Thyroid gland (tissue), 4 donors: ENCODE data around the gene LOC101059915.

Experiments used
- DNase-seq, 2 donors: peaks; one replicate each; pipeline ENCODE4 v3.0.0-alpha.2; 2019
- H3K27ac ChIP-seq, 3 donors: fragments of 200-600 bp; sonication (generic); 1 replicate in 2 of 3; 2 replicates in 1 of 3; pipeline ENCODE4 v1.5.1; 2016 to 2019; ENCODE audit warnings: mild to moderate bottlenecking in 1 of 3, moderate library complexity in 1 of 3
- H3K27me3 ChIP-seq: fragments of 200-600 bp; sonication (generic); one replicate; pipeline ENCODE4 v1.5.1; 2019
- H3K36me3 ChIP-seq, 2 donors: fragments of 200-600 bp; sonication (generic); one replicate each; pipeline ENCODE4 v1.5.1; 2016 to 2019
- H3K4me1 ChIP-seq, 2 donors: fragments of 200-600 bp; sonication (generic); one replicate each; pipeline ENCODE4 v1.5.1; 2017 to 2019
- H3K4me3 ChIP-seq, 3 donors: fragments of 200-600 bp; sonication (generic); replicated peaks in 1 of 3; 1 replicate in 2 of 3; 2 replicates in 1 of 3; pipeline ENCODE4 v1.5.1; 2016; ENCODE audit warnings: mild to moderate bottlenecking in 1 of 3
- H3K9me3 ChIP-seq: fragments of 200-600 bp; sonication (generic); one replicate; pipeline ENCODE4 v1.5.1; 2017
- POLR2A ChIP-seq, 2 donors: fragments of 450-650 bp; IDR thresholded peaks; one replicate each; pipeline ENCODE4 v1.6.1; 2017; ENCODE audit warnings: antibody characterized with exemption in 2 of 2, mild to moderate bottlenecking in 2 of 2, moderate library complexity in 1 of 2
- WGBS, 2 donors: methylation state at CpG; one replicate each; pipeline ENCODE4 v1.1.5; 2017; 5-methylcytosine and 5-hydroxymethylcytosine counted together
- intact Hi-C: fragments of 100-400 bp; cut with DNase I; formaldehyde crosslinking; loops from one replicate; pipeline ENCODE4 v1.15.1; 2023
- TF ChIP-seq, protein P1 (sequence below), 6 experiments: fragments of 200-600 bp in 3 of 6; fragments of 450-650 bp in 3 of 6; sonication (generic) in 3 of 6; IDR thresholded peaks; one replicate each; pipeline ENCODE4 v1.5.1; 2016 to 2019; ENCODE audit warnings: antibody characterized with exemption in 6 of 6, mild to moderate bottlenecking in 2 of 6, inconsistent platforms in 1 of 6, moderate library complexity in 1 of 6

The LOC101059915 gene

DNA sequence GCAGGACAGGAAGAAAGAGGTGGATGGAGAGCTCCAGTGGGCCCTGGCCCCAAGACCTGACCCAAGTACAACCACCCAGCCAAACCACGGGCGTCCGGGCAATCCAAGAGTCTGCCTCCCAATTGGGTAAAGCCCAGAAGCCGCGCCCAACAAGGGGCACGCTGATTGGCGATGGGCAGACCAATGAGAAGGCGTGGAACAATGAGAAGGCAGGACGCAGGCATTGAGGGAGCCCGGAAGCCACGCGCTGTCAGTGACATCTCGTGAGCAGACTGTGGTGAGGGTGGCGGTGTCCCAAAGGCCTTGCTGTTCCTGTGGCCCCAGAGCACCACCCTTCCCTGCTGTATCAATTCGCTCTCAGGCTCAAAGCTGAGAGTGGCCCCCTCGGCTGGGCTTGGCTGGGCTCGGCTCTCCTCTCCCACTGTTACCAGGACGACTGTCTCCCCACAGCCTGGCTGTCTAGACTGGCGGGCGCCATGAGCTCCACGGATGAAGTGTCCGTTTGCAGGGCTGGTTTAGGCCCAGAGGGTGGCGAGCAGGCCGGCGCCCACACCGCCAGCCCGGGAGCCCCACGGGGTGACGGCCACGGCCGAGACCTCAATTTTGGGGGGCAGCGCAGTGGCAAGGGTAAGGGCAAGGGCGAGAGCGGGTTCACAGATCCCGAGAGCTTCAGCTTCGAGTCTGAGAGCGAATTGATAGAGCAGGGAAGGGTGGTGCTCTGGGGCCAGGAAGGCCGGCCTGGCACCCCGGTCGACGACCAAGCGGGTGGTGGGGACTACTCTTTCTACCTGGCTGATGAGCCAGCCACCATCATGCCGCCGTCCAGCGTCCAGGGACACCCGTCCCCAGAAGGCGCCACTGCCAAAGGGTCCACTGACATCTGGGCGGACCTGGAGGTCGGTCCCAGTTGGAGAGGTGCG is at the start of gene LOC101059915:
Gene LOC101059915 (plus strand): TSS at position 219 of the 920 bp plus-strand sequence.
- WGBS, 2 donors, result 96 to 98% methylated on average over 13 to 26 of the region's 50 CpGs
- no peaks in the 10 kb centered on the region for H3K27me3 ChIP-seq
- TF ChIP-seq, protein P1, sequence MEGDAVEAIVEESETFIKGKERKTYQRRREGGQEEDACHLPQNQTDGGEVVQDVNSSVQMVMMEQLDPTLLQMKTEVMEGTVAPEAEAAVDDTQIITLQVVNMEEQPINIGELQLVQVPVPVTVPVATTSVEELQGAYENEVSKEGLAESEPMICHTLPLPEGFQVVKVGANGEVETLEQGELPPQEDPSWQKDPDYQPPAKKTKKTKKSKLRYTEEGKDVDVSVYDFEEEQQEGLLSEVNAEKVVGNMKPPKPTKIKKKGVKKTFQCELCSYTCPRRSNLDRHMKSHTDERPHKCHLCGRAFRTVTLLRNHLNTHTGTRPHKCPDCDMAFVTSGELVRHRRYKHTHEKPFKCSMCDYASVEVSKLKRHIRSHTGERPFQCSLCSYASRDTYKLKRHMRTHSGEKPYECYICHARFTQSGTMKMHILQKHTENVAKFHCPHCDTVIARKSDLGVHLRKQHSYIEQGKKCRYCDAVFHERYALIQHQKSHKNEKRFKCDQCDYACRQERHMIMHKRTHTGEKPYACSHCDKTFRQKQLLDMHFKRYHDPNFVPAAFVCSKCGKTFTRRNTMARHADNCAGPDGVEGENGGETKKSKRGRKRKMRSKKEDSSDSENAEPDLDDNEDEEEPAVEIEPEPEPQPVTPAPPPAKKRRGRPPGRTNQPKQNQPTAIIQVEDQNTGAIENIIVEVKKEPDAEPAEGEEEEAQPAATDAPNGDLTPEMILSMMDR (IDR thresholded peaks at IDR 0.05), result no peak
- no peak for TF ChIP-seq POLR2A (IDR thresholded peaks at IDR 0.05)

DNA sequence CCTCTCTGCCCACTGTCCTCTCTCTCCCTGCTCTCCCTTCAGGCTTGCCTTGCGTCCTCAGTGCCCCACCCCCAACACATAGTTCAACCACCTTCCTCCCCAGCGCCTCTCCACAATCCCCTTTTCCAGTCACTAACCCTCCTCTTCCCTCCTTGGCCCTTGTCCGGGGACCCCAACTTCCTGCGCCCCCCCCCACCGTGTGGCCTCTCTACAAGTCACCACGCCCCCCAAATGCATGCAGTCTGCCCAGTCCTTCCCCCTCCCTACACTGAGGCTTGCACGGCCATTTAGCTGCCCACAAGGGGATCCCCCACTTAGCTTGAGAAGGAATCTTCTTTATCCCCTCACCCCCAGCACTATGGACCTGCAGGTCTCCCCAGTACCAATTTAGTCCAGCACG is 49.6 kb upstream of the LOC101059915 start:
- no peak for DNase-seq
- Histone ChIP-seq H3K9me3 (no peaks in the 10 kb centered on the region), H3K4me3 (no peak overlapping the region), H3K27me3 (no peaks in the 10 kb centered on the region), H3K36me3 (peaks cover 0 to 4% of the 10 kb centered on the region in 2 donors), H3K27ac (no peak overlapping the region), H3K4me1 (peaks cover 9 to 24% of the 10 kb centered on the region in 2 donors)
- intact Hi-C loops, result no loop called here
- WGBS, 2 donors, result 48 to 49% methylated on average over 5 to 8 of the region's 8 CpGs
- TF ChIP-seq POLR2A (IDR thresholded peaks at IDR 0.05), result no peak
- TF ChIP-seq, protein P1 (IDR thresholded peaks at IDR 0.05), result no peak

More for the DNA sequence above, at the start of gene LOC101059915:
- no peak within 1 kb of the TSS for H3K27ac ChIP-seq
- no peaks in the 10 kb centered on the region for H3K36me3 ChIP-seq
- no peak within 1 kb of the TSS for H3K4me3 ChIP-seq
- H3K9me3 ChIP-seq, result no peaks in the 10 kb centered on the region
- H3K4me1 ChIP-seq, result no peaks in the 10 kb centered on the region
- intact Hi-C loops, result no loop called here
- DNase-seq, result no peak

DNA sequence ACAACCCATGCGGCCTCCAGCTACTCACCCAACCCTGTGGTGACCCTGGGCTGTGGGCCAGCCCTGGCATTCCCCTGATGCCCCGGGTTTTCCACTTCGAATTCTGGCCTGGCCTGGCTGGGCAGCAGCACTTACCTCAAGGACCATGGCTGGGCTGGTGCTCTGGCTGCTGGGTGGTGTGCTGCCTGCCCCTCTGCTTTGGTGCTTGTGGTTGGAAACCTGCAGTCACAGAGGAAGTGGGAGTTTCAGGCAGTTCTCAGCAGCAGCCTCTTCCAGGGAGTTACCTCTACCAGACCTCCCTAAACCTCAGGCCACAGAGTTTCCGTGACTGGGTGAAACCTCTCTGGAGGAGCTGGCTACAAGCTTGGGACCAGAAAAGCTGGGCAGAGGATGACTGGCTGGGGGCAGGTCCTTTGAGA is 49.0 kb upstream of the LOC101059915 start, which contains the start of gene CXCR3:
Gene CXCR3 (minus strand): TSS at position 209 of the 419 bp plus-strand sequence. CDS start 62 bp downstream, at position 147.
- Histone ChIP-seq H3K4me3 (no peak within 1 kb of the TSS), H3K9me3 (no peaks in the 10 kb centered on the region), H3K27me3 (no peaks in the 10 kb centered on the region), H3K27ac (no peak within 1 kb of the TSS), H3K4me1 (peaks cover 14 to 30% of the 10 kb centered on the region in 2 donors), H3K36me3 (peaks cover 0 to 1% of the 10 kb centered on the region in 2 donors)
- peak; percentile 89 to 90 for DNase-seq
- TF ChIP-seq, protein P1 (IDR thresholded peaks at IDR 0.05), result no peak
- no peak for TF ChIP-seq POLR2A (IDR thresholded peaks at IDR 0.05)
- intact Hi-C loops, result no loop called here
- WGBS, 2 donors, result 0% methylated on average over 1 of the region's 4 CpGs; no CpG with 5 or more reads in 1 of the 2 donors

- 93 to 100% methylated on average over 3 of the region's 3 CpGs for WGBS, 2 donors
- TF ChIP-seq, protein P1 (IDR thresholded peaks at IDR 0.05), result no peak
- TF ChIP-seq POLR2A (IDR thresholded peaks at IDR 0.05), result no peak
- Histone ChIP-seq H3K4me3 (no peak overlapping the region), H3K4me1 (peaks cover 16 to 34% of the 10 kb centered on the region in 2 donors), H3K27ac (no peak overlapping the region), H3K27me3 (no peaks in the 10 kb centered on the region), H3K36me3 (no peaks in the 10 kb centered on the region), H3K9me3 (no peaks in the 10 kb centered on the region)
- DNase-seq, result no peak
- intact Hi-C loops, result no loop called here
These were observed 48.6 kb upstream of the LOC101059915 start for GRCh38 chrX:71618787-71619186.

DNA sequence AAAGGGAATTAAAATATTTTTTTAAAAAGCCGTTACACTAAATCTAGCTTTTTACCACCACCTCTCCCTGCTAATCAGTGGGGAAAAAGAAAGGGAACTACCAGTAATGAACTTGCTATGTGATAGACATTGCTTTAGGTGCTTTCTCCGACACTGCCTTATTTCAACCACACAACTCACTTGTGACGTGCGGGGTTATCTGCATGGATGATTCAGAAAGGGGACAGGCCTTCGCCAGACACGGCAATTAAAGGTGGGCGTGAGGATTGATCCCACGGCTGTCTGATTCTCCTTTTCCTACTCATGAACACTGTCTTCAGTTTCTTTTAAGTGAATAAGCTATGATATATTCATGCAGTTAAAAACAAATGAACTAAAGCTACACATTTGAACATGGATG is 48.2 kb upstream of the LOC101059915 start:
- no peaks in the 10 kb centered on the region for H3K27me3 ChIP-seq
- H3K36me3 ChIP-seq, result no peaks in the 10 kb centered on the region
- H3K4me1 ChIP-seq, result peaks cover 20 to 36% of the 10 kb centered on the region in 2 donors
- intact Hi-C loops, result no loop called here
- no peaks in the 10 kb centered on the region for H3K9me3 ChIP-seq
- 85 to 89% methylated on average over 8 of the region's 8 CpGs for WGBS, 2 donors
- DNase-seq, result no peak
- no peak overlapping the region for H3K27ac ChIP-seq
- TF ChIP-seq POLR2A (IDR thresholded peaks at IDR 0.05), result no peak
- TF ChIP-seq, protein P1 (IDR thresholded peaks at IDR 0.05), result no peak
- H3K4me3 ChIP-seq, result no peak overlapping the region
